ENCODE results near the gene CSF1. TPM values are rescaled to one million over a fixed set of nuclear protein-coding genes. Genes with fewer than 3 reads are reported as not detected.
"Not testable (repeated sequence)": the region's sequence is repeated elsewhere in the genome, so short reads cannot be mapped to it uniquely, and the experiment has no call there.

CSF1 gene
- total RNA-seq, 4 donors from 2014 or later, result 9.7 to 41.9 (median 22.0) TPM

GRCh38 chr1:109948285-109948630 is 37.6 kb downstream of the CSF1 start:
- intact Hi-C loops (cut with DNase I; ENCODE audit: low total_unique reads), result no loop called here
- no peak for TF ChIP-seq CTCF (IDR thresholded peaks at IDR 0.05)
- TF ChIP-seq POLR2A (IDR thresholded peaks at IDR 0.05), result no peak
- no peak for DNase-seq (ENCODE audit: low spot score in 2 of 2)

GRCh38 chr1:109950038-109950437 is 39.4 kb downstream of the CSF1 start:
- no peak for DNase-seq (ENCODE audit: low spot score in 2 of 2)

More at GRCh38 chr1:109948285-109948630, 37.6 kb downstream of the CSF1 start:
- no peak overlapping the region for H3K4me3 ChIP-seq (ENCODE audit: low read depth, poor library complexity, severe bottlenecking)

GRCh38 chr1:109950509-109950908 is 39.9 kb downstream of the CSF1 start:
- no peak for DNase-seq (ENCODE audit: low spot score in 2 of 2)
- 93 to 95% methylated on average over 2 of the region's 2 CpGs for WGBS, 2 donors
- TF ChIP-seq POLR2A (IDR thresholded peaks at IDR 0.05) (no peak), CTCF (IDR thresholded peaks at IDR 0.05) (no peak)
- H3K4me3 ChIP-seq (ENCODE audit: low read depth, poor library complexity, severe bottlenecking), result no peak overlapping the region
- intact Hi-C loops (cut with DNase I; ENCODE audit: low total_unique reads), result no loop called here

More at GRCh38 chr1:109950038-109950437, 39.4 kb downstream of the CSF1 start:
- 71 to 89% methylated on average over 1 of the region's 1 CpG for WGBS, 2 donors
- TF ChIP-seq CTCF (IDR thresholded peaks at IDR 0.05) (no peak), POLR2A (IDR thresholded peaks at IDR 0.05) (no peak)
- intact Hi-C loops (cut with DNase I; ENCODE audit: low total_unique reads), result no loop called here
- no peak overlapping the region for H3K4me3 ChIP-seq (ENCODE audit: low read depth, poor library complexity, severe bottlenecking)

GRCh38 chr1:109951501-109951900 is 40.9 kb downstream of the CSF1 start:
- not testable (repeated sequence) for H3K4me3 ChIP-seq (ENCODE audit: low read depth, poor library complexity, severe bottlenecking); DNase-seq (ENCODE audit: low spot score in 2 of 2)

GRCh38 chr1:109954041-109954512 is 43.4 kb downstream of the CSF1 start:
- no peak overlapping the region for H3K4me3 ChIP-seq (ENCODE audit: low read depth, poor library complexity, severe bottlenecking)
- intact Hi-C loops (cut with DNase I; ENCODE audit: low total_unique reads), result no loop called here
- WGBS, 2 donors, result 43 to 53% methylated on average over 1 of the region's 1 CpG
- DNase-seq (ENCODE audit: low spot score in 2 of 2), result no peak
- no peak for TF ChIP-seq CTCF (IDR thresholded peaks at IDR 0.05)
- no peak for TF ChIP-seq POLR2A (IDR thresholded peaks at IDR 0.05)

More at GRCh38 chr1:109951501-109951900, 40.9 kb downstream of the CSF1 start:
- intact Hi-C loops (cut with DNase I; ENCODE audit: low total_unique reads), result not testable (repeated sequence)
- 93 to 95% methylated on average over 5 of the region's 5 CpGs for WGBS, 2 donors

- WGBS, 2 donors, result 35 to 44% methylated on average over 1 of the region's 1 CpG
- TF ChIP-seq POLR2A (IDR thresholded peaks at IDR 0.05) (no peak), CTCF (IDR thresholded peaks at IDR 0.05) (no peak)
These were observed 49.0 kb downstream of the CSF1 start for GRCh38 chr1:109959632-109959973.

More at GRCh38 chr1:109959632-109959973, 49.0 kb downstream of the CSF1 start:
- intact Hi-C loops (cut with DNase I; ENCODE audit: low total_unique reads), result no loop called here
- H3K4me3 ChIP-seq (ENCODE audit: low read depth, poor library complexity, severe bottlenecking), result no peak overlapping the region
- no peak for DNase-seq (ENCODE audit: low spot score in 2 of 2)
